PFSK-1 (cell line): Measurements from ENCODE around the gene LELP1.

ENCODE experiments used
- FOXP2 ChIP-seq: optimal IDR thresholded peaks from 2 replicates; pipeline ENCODE3; 2011; ENCODE audit warnings: borderline replicate concordance, control low read depth, inconsistent platforms; ENCODE audit not compliant: insufficient read depth; ENCODE audit errors: extremely low read length, extremely low read depth
- POLR2AphosphoS5 ChIP-seq: IDR thresholded peaks from 2 replicates; pipeline ENCODE4 v1.6.1; 2012; ENCODE audit warnings: low read depth, mild to moderate bottlenecking, control low read depth, low read length, moderate library complexity
- SIN3A ChIP-seq: IDR thresholded peaks from 2 replicates; pipeline ENCODE4 v1.6.1; 2012; ENCODE audit warnings: mild to moderate bottlenecking, low read length, moderate library complexity, borderline replicate concordance; ENCODE audit not compliant: insufficient read depth
- TAF1 ChIP-seq: IDR thresholded peaks from 2 replicates; pipeline ENCODE4 v1.6.1; 2012; ENCODE audit warnings: low read length, control low read depth, borderline replicate concordance; ENCODE audit not compliant: insufficient read depth

DNA sequence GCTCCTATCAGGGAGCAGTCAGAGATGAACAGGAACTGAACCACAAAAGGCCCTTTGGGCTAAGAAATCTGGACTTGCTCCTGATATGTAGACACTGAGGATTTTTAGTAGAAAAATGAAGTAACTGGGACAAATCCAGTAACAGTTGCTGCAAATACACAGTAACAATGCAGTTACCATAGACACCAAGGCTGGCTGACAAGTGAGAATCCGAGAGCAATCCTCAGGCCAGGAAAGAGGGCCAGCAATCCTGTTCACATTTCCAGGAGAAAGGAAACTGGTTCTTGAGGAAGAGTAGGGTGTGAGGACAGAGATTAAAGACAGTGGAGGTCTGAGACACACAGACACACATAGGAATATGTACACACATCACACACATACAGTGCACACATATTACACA is 46.9 kb downstream of the LELP1 start:
- TF ChIP-seq POLR2AphosphoS5 (no peak), SIN3A (no peak), TAF1 (no peak), FOXP2 (no peak)
